AG04450 (cell line): Measurements from ENCODE around the gene OBSL1. TPM values are rescaled to one million over a fixed set of nuclear protein-coding genes. Genes with fewer than 3 reads are reported as not detected.

Source experiments
- CTCF ChIA-PET: fragments of 300-600, 350-600 bp; formaldehyde crosslinking; extraction: SDS; loops from one replicate; lab custom pipeline; 2022; ENCODE audit warnings: antibody characterized with exemption, inconsistent platforms; lab: Charles Lee
- POLR2A ChIA-PET: fragments of 350-600 bp; formaldehyde crosslinking; extraction: SDS; loops from one replicate; lab custom pipeline; 2021; ENCODE audit warnings: antibody characterized with exemption, inconsistent platforms; lab: Yijun Ruan, JAX
- DNase-seq: peaks from one replicate; pipeline ENCODE4 v3.0.0-alpha.2; 2011; ENCODE audit warnings: low read depth, low spot score
- H3K27ac ChIP-seq: one replicate; pipeline ENCODE4 v1.5.1; 2012; ENCODE audit warnings: low read depth, low read length, control low read depth
- H3K27me3 ChIP-seq: one replicate; pipeline ENCODE4 v1.6.0; 2012; ENCODE audit warnings: low read length; ENCODE audit not compliant: control insufficient read depth, insufficient read depth
- H3K4me3 ChIP-seq: 2 replicates; pipeline ENCODE4 v1.5.1; 2011; ENCODE audit warnings: mild to moderate bottlenecking, low read depth, low read length, control low read depth
- H3K9me3 ChIP-seq: 2 replicates; pipeline ENCODE4 v1.5.1; 2012; ENCODE audit warnings: low read length; ENCODE audit not compliant: control insufficient read depth, insufficient read depth
- polyA plus RNA-seq: library from polyadenylated mRNA; depleted of rRNA; stranded (reverse); fragments of >200 nt; gene quantifications from 2 replicates; pipeline ENCODE4 v1.2.3, GENCODE V29; 2011
- TF ChIP-seq, protein P1 (sequence below): IDR thresholded peaks from 2 replicates; pipeline ENCODE4 v1.5.1; 2011; ENCODE audit warnings: low read depth, low read length, control low read depth, inconsistent platforms

Gene OBSL1
- polyA plus RNA-seq, 1 experiment = 35.5 TPM

DNA sequence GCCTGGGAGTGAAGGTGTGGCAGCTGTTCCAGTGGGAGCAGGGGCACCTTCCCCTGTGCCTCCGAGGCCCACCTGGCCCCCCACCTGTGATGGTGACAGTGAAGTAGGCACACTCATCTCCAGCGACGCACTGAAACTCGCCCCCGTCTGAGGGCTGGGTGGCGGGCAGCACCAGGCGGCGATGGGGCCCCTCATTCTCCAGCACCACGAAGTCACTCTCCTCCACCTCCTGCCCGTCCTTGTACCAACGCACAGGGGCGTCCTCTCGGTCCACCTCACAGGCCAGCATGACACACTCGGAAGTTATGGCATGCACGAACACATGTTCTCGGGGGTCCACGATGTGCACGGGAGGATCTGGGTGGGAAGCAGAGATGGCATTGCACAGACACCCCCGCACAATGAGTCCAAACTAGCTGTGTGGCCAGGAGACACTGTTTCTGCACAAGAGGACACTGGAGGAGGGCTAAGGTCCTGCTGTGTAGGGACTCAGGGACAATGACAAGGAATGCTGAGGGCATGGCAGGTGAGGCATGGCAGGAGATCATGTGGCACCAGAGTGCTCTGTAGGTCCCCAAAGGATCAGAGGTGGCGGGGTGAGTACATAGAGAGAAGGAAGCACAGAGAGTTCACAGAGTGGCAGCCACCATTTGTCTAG lies 7.9 kb downstream of the OBSL1 start:
- ChIA-PET POLR2A (interaction anchor here (1.4 kb wide), 1 partner anchor 11 kb away, joined by 3 read pairs; no protein-coding TSS in a partner anchor), CTCF (no interaction called here)
- Histone ChIP-seq H3K9me3 (peaks cover 8% of the 10 kb centered on the region; the same call in 1 of the 2 replicates), H3K27me3 (no peaks in the 10 kb centered on the region), H3K27ac (no peak overlapping the region), H3K4me3 (no peak overlapping the region)
- DNase-seq = no peak
- TF ChIP-seq, protein P1, sequence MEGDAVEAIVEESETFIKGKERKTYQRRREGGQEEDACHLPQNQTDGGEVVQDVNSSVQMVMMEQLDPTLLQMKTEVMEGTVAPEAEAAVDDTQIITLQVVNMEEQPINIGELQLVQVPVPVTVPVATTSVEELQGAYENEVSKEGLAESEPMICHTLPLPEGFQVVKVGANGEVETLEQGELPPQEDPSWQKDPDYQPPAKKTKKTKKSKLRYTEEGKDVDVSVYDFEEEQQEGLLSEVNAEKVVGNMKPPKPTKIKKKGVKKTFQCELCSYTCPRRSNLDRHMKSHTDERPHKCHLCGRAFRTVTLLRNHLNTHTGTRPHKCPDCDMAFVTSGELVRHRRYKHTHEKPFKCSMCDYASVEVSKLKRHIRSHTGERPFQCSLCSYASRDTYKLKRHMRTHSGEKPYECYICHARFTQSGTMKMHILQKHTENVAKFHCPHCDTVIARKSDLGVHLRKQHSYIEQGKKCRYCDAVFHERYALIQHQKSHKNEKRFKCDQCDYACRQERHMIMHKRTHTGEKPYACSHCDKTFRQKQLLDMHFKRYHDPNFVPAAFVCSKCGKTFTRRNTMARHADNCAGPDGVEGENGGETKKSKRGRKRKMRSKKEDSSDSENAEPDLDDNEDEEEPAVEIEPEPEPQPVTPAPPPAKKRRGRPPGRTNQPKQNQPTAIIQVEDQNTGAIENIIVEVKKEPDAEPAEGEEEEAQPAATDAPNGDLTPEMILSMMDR = no peak

DNA sequence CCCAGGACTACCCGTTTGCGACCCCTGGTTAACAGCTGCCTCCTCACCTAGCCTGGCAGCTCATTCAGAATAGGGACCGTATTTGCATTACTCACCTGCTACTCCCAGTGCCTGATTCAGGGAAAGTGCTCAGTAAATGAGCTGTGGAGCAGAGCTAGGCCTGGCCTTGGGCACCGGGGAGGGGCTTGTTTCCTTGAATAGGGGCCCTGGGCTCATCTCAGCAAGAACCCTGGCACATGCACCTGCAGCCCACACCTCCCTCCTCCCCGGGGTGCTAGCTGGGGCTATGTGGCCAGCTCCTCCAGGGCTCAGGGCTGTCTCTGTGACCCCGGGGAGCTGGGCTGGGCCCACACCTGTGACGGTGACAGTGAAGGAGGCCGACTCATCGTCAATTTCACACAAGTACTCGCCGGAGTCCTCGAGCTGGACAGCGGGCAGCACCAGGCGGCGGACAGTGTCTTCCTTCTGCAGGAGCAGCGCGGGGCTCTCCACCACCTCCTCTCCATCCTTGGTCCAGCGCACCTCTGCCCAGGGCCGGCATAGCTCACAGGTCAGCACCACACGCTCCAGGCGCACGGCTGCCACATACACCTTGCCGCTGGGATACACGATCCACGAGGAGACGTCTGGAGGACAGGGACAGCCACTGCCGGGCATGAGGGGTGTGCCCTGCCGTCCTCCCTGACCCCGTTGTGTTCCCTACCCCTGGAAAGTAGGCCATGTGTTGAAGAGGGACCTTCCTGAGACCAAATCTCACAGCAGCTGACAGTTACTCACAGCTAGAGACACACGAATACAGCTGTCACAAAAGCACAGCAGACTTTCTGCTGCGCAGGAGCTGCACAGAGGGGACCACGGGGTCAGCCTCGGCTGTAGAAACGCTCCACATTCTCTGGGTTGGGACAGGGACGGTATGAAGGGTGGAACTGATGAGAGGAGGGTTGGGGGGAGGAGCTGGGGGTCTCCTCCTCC lies 9.0 kb downstream of the OBSL1 start:
- Histone ChIP-seq H3K27ac (no peak overlapping the region), H3K27me3 (peaks cover 5% of the 10 kb centered on the region), H3K4me3 (no peak overlapping the region), H3K9me3 (peaks cover 4% of the 10 kb centered on the region; the same call in 1 of the 2 replicates)
- CTCF ChIA-PET = interaction anchor here (2.0 to 3.7 kb wide), 2 partner anchors 8 to 128 kb away, joined by 7 to 35 read pairs; partner anchors contain the start of genes INHA and OBSL1
- POLR2A ChIA-PET = interaction anchor here (1.4 kb wide), 1 partner anchor 10 kb away, joined by 3 read pairs; no protein-coding TSS in a partner anchor
- DNase-seq = no peak
- TF ChIP-seq, protein P1 = no peak

DNA sequence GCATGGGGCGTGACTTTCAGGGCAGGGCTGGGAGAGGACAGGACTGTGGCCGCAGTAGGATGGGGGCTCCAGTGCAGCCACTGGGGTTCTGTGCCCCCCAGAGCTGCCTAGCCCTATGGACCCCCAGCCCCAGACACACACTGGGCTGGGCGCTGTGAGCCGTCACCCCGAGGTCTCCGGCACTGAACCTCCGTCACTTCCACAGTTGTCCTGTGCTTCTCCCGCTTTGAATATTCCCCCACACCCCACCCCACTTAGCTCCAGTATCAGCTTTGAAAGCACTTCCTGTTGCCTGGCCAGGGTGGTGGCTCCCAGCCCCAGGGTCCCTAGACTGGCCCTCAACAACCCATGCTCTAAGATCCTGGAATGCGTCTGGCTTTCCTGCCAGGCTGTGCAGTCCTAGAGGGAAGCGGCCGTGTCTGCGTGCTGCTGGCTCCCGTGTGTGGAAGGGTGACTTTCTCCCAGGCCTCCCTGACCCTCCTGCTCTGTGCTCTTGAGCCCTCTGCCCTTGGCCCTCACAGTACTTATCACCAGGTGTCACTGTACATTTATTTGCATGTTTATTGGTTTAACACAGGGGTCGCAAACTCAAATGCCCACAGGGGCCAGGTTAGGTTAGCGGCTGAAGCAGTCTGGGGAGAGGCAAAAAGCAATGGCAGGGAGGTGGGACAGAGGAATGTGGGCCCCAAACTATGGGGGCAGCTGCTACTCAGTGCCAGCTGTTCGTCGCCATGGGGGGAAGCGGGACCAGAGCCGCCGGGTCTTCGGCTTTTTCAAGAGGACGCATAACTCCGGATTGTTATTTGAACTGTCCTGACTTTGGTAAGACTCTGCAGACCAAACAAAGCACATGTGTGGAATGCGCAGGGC lies 9.9 kb downstream of the OBSL1 start:
- TF ChIP-seq, protein P1 = no peak
- no peak for DNase-seq
- POLR2A ChIA-PET = interaction anchor here (1.0 to 2.3 kb wide), 2 partner anchors 9 to 10 kb away, joined by 3 to 13 read pairs (median 4); partner anchors contain the start of genes INHA and OBSL1

DNA sequence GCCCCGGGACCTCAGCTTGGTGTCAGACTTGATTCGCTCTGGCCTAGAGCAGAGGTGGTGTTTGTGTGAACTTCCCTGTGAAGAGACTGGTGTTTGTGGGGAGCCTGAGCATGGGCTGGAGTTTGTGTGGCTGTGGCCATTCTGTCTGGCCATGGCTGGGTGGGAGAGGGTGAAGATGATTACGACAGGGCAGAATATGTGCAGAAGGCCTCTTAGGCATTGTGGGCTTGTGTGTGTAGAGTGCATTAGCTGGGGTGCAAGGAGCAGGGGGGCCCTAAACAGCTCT lies 10.5 kb downstream of the OBSL1 start:
- POLR2A ChIA-PET = interaction anchor here (1.0 to 2.3 kb wide), 3 partner anchors 8 to 37 kb away, joined by 4 to 13 read pairs (median 7); partner anchors contain the start of genes INHA, OBSL1 and STK11IP

More for the DNA sequence above, 9.9 kb downstream of the OBSL1 start:
- no peak overlapping the region for H3K4me3 ChIP-seq
- peaks cover 5% of the 10 kb centered on the region for H3K27me3 ChIP-seq
- H3K9me3 ChIP-seq = peaks cover 4% of the 10 kb centered on the region; the same call in 1 of the 2 replicates
- H3K27ac ChIP-seq = no peak overlapping the region
- CTCF ChIA-PET = interaction anchor here (1.0 to 3.7 kb wide), 9 partner anchors 9 to 266 kb away, joined by 3 to 38 read pairs (median 18); partner anchors contain the start of genes CHPF, INHA, OBSL1 and STK11IP

More for the DNA sequence above, 10.5 kb downstream of the OBSL1 start:
- CTCF ChIA-PET = interaction anchor here (0.9 to 3.7 kb wide), 20 partner anchors 9 to 266 kb away, joined by 3 to 38 read pairs (median 4); partner anchors contain the start of genes CHPF, GMPPA, INHA and OBSL1
- H3K27ac ChIP-seq = no peak overlapping the region
- peaks cover 4% of the 10 kb centered on the region; the same call in 1 of the 2 replicates for H3K9me3 ChIP-seq
- no peak overlapping the region for H3K4me3 ChIP-seq
- TF ChIP-seq, protein P1 = no peak
- DNase-seq = no peak
- peaks cover 5% of the 10 kb centered on the region for H3K27me3 ChIP-seq
